Measurements from ENCODE around the gene TUBA8.

DNA sequence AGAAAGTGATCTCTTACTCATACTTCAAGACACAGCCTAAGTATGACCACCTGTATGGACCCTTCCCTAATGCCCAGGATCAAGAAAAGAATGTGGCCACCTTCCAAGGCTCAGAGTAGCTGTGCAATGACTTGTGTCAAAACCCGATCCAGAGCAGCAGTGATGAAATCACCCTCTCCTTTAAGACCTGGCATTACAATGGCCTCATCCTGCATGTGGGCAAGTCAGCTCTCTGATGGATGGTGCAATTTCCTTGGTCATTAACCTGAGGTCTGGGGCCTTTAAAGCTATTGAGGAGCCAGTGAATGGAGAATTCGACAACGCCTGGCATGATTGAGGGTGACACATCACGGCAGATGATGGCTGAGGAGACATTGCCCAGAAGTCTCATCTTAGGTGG is 9.1 kb upstream of the TUBA8 start:
- TF ChIP-seq POLR2A (IDR thresholded peaks at IDR 0.05) = no peak
- TF ChIP-seq, protein P1, sequence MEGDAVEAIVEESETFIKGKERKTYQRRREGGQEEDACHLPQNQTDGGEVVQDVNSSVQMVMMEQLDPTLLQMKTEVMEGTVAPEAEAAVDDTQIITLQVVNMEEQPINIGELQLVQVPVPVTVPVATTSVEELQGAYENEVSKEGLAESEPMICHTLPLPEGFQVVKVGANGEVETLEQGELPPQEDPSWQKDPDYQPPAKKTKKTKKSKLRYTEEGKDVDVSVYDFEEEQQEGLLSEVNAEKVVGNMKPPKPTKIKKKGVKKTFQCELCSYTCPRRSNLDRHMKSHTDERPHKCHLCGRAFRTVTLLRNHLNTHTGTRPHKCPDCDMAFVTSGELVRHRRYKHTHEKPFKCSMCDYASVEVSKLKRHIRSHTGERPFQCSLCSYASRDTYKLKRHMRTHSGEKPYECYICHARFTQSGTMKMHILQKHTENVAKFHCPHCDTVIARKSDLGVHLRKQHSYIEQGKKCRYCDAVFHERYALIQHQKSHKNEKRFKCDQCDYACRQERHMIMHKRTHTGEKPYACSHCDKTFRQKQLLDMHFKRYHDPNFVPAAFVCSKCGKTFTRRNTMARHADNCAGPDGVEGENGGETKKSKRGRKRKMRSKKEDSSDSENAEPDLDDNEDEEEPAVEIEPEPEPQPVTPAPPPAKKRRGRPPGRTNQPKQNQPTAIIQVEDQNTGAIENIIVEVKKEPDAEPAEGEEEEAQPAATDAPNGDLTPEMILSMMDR (IDR thresholded peaks at IDR 0.05) = no peak

Measured in thyroid gland (tissue), 4 donors.